Erythroblast (primary cell): ENCODE results near the gene COL1A2.

Experiments used
- GATA1 ChIP-seq: IDR thresholded peaks from 2 replicates; pipeline ENCODE4 v1.6.1; 2011; ENCODE audit warnings: low read depth, mild to moderate bottlenecking, control low read depth, low read length, moderate library complexity
- POLR2A ChIP-seq: IDR thresholded peaks from 2 replicates; pipeline ENCODE4 v1.6.1; 2011; ENCODE audit warnings: mild to moderate bottlenecking, low read length

DNA sequence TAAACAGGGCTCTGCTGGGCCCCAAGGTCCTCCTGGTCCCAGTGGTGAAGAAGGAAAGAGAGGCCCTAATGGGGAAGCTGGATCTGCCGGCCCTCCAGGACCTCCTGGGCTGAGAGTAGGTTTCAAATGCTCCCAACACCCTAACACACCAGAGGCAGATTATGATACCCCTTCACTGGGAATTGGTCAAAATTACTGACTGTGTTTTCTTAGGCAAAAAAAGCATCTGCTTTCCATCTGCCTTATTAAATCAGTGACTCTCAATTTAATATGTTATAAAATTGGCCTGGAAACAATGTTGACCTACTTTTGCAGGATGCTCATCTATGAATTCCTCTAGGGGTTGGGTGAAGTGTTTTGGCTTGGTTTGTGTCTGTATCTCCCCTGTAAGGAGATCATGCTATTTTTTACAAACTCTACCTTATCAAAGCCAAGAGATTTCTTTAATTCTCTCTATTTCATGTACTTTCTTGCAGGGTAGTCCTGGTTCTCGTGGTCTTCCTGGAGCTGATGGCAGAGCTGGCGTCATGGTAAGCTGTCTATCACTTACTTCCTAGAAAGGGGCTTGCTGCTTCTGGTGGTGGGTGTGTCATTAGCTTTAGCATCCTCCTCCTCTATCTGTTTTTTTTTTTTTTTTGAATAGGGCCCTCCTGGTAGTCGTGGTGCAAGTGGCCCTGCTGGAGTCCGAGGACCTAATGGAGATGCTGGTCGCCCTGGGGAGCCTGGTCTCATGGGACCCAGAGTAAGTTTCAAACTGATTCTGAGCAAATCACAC, 15.9 kb downstream of the COL1A2 start:
- TF ChIP-seq POLR2A (no peak), GATA1 (no peak)
